HG03175 (cell line): ENCODE results near the gene FGGY.
A peak's percentile ranks its signal among the peaks of the same experiment; 100 is the strongest.
"Not testable (repeated sequence)": the region's sequence is repeated elsewhere in the genome, so short reads cannot be mapped to it uniquely, and the experiment has no call there.

Experiments
- ATAC-seq: cut with Tn5 transposase; IDR thresholded peaks from one replicate; pipeline ENCODE4 v1.9.1; 2021; ENCODE audit warnings: mild to moderate bottlenecking, moderate library complexity; ENCODE audit not compliant: unreplicated experiment

Gene FGGY

GRCh38 chr1:59296358-59297256 lies at the start of gene FGGY:
Gene FGGY (plus strand): TSS chr1:59297094. CDS start chr1:59321550, 24,456 bp downstream.
- peak; percentile 93 for ATAC-seq

- no peak for ATAC-seq
Measured at GRCh38 chr1:59248758-59249157, 48.1 kb upstream of the FGGY start.

GRCh38 chr1:59249396-59250137 lies 47.3 kb upstream of the FGGY start:
- no peak for ATAC-seq

- ATAC-seq = not testable (repeated sequence)
Measured at GRCh38 chr1:59251061-59251460, 45.8 kb upstream of the FGGY start.

- ATAC-seq = not testable (repeated sequence)
Measured at GRCh38 chr1:59256429-59256828, 40.5 kb upstream of the FGGY start.

GRCh38 chr1:59258412-59259032 lies 38.4 kb upstream of the FGGY start:
- ATAC-seq = no peak

GRCh38 chr1:59261537-59261936 lies 35.4 kb upstream of the FGGY start:
- no peak for ATAC-seq

GRCh38 chr1:59262631-59263030 lies 34.3 kb upstream of the FGGY start:
- ATAC-seq = no peak

GRCh38 chr1:59263111-59263510 lies 33.8 kb upstream of the FGGY start:
- no peak for ATAC-seq

GRCh38 chr1:59265622-59266021 lies 31.3 kb upstream of the FGGY start:
- ATAC-seq = no peak

- peak; percentile 82 for ATAC-seq
Measured at GRCh38 chr1:59266180-59266926, 30.5 kb upstream of the FGGY start.

GRCh38 chr1:59266927-59267293 lies 30.0 kb upstream of the FGGY start:
- ATAC-seq = peak; percentile 49

GRCh38 chr1:59268406-59268805 lies 28.5 kb upstream of the FGGY start:
- ATAC-seq = no peak

GRCh38 chr1:59271561-59272260 lies 25.2 kb upstream of the FGGY start:
- no peak for ATAC-seq

GRCh38 chr1:59272507-59272906 lies 24.4 kb upstream of the FGGY start:
- peak; percentile 45 for ATAC-seq

- no peak for ATAC-seq
Measured at GRCh38 chr1:59276439-59276851, 20.4 kb upstream of the FGGY start.

GRCh38 chr1:59278780-59279354 lies 18.0 kb upstream of the FGGY start:
- ATAC-seq = no peak

GRCh38 chr1:59279645-59280044 lies 17.2 kb upstream of the FGGY start:
- ATAC-seq = no peak

- ATAC-seq = no peak
Measured at GRCh38 chr1:59282951-59283350, 13.9 kb upstream of the FGGY start.

GRCh38 chr1:59285691-59286090 lies 11.2 kb upstream of the FGGY start:
- no peak for ATAC-seq
